ENCODE measurements around the gene FCN1.
"Not testable (repeated sequence)": the region's sequence is repeated elsewhere in the genome, so short reads cannot be mapped to it uniquely, and the experiment has no call there.

Gene FCN1

GRCh38 chr9:134957945-134958227 is 40.2 kb upstream of the FCN1 start:
- H3K4me3 Mint-ChIP-seq: no peak overlapping the region
- H3K27me3 Mint-ChIP-seq: peaks cover 1% of the 10 kb centered on the region
- no peaks in the 10 kb centered on the region for H3K9me3 Mint-ChIP-seq
- H3K4me1 Mint-ChIP-seq: no peaks in the 10 kb centered on the region
- no peak overlapping the region for H3K27ac Mint-ChIP-seq
- H3K36me3 Mint-ChIP-seq: no peaks in the 10 kb centered on the region

- H3K4me3 Mint-ChIP-seq: no peak overlapping the region
- H3K9me3 Mint-ChIP-seq: no peaks in the 10 kb centered on the region
- peaks cover 1% of the 10 kb centered on the region for H3K27me3 Mint-ChIP-seq
- H3K36me3 Mint-ChIP-seq: no peaks in the 10 kb centered on the region
- H3K4me1 Mint-ChIP-seq: no peaks in the 10 kb centered on the region
- H3K27ac Mint-ChIP-seq: no peak overlapping the region
Observed at GRCh38 chr9:134957165-134957944, 39.6 kb upstream of the FCN1 start.

DNA sequence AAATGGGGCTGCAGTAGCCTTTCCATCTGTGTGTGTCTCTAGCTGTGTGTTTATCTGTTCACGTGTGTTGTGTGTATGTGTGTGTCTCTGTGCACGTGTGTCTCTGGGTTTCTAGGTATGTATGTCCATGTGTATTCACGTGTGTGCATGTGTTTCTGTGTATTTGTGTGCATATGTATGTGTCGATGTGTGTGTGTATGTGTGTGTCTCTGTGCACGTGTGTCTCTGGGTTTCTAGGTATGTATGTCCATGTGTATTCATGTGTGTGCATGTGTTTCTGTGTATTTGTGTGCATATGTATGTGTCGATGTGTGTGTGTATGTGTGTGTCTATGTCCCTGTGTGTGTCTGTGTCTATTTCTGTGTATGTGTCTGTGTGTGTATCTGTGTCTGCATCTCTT is 38.7 kb upstream of the FCN1 start:
- not testable (repeated sequence) for H3K9me3 Mint-ChIP-seq, H3K27ac Mint-ChIP-seq, H3K4me1 Mint-ChIP-seq, H3K27me3 Mint-ChIP-seq, H3K36me3 Mint-ChIP-seq, H3K4me3 Mint-ChIP-seq

GRCh38 chr9:134955801-134956200 is 38.1 kb upstream of the FCN1 start:
- no peaks in the 10 kb centered on the region for H3K27me3 Mint-ChIP-seq

DNA sequence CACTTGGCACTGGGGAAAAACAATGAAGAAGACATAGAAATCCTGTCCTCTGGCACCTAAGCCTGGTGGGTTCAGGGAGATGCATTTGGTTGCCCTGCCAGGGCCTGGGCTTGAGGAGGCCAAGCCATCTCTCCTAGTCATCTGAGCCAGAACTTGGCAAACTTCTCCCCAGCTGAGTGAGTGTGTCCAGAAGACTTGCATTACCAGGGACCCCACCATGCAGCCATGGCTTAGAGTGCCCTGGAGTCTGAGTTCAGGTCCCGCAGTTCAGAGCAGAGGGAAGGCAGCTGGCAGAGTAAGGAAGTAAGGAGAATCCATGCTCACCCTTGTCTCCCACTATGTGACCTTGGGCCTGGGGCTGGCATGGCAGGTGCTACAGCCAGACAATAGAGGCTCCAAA is 37.4 kb upstream of the FCN1 start:
- Mint-ChIP-seq H3K4me3 (no peak overlapping the region), H3K27me3 (no peaks in the 10 kb centered on the region), H3K27ac (no peak overlapping the region), H3K36me3 (no peaks in the 10 kb centered on the region), H3K9me3 (no peaks in the 10 kb centered on the region), H3K4me1 (no peaks in the 10 kb centered on the region)

More at GRCh38 chr9:134955801-134956200, 38.1 kb upstream of the FCN1 start:
- Mint-ChIP-seq H3K4me3 (no peak overlapping the region), H3K9me3 (no peaks in the 10 kb centered on the region), H3K27ac (no peak overlapping the region), H3K4me1 (no peaks in the 10 kb centered on the region), H3K36me3 (no peaks in the 10 kb centered on the region)

DNA sequence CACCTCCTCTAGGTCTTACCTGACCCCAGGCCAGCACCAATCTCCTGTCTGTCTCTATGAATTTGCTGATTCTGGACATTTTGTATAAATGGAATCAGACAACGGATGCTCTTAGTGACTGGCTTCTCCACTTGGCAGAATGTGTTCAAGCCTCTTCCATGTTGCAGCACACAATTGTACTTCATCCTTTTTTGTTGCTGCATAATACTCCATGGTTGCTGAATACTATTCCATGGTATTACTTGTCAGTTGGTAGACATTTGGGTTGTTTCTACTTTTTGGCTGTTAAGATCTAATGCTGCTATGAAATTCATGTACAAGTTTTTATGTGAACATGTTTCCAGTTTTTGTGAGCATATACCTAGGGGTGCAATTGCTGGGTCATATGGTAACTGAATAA is 34.3 kb upstream of the FCN1 start:
- Mint-ChIP-seq H3K27ac (no peak overlapping the region), H3K9me3 (no peaks in the 10 kb centered on the region), H3K4me1 (no peaks in the 10 kb centered on the region), H3K36me3 (no peaks in the 10 kb centered on the region), H3K4me3 (no peak overlapping the region), H3K27me3 (no peaks in the 10 kb centered on the region)

- H3K4me1 Mint-ChIP-seq: no peaks in the 10 kb centered on the region
- H3K27me3 Mint-ChIP-seq: no peaks in the 10 kb centered on the region
- H3K9me3 Mint-ChIP-seq: no peaks in the 10 kb centered on the region
- H3K4me3 Mint-ChIP-seq: no peak overlapping the region
- H3K27ac Mint-ChIP-seq: no peak overlapping the region
- H3K36me3 Mint-ChIP-seq: no peaks in the 10 kb centered on the region
Observed at GRCh38 chr9:134951461-134951860, 33.7 kb upstream of the FCN1 start.

GRCh38 chr9:134950386-134951210 is 32.9 kb upstream of the FCN1 start:
- no peaks in the 10 kb centered on the region for H3K27me3 Mint-ChIP-seq
- no peaks in the 10 kb centered on the region for H3K4me1 Mint-ChIP-seq

DNA sequence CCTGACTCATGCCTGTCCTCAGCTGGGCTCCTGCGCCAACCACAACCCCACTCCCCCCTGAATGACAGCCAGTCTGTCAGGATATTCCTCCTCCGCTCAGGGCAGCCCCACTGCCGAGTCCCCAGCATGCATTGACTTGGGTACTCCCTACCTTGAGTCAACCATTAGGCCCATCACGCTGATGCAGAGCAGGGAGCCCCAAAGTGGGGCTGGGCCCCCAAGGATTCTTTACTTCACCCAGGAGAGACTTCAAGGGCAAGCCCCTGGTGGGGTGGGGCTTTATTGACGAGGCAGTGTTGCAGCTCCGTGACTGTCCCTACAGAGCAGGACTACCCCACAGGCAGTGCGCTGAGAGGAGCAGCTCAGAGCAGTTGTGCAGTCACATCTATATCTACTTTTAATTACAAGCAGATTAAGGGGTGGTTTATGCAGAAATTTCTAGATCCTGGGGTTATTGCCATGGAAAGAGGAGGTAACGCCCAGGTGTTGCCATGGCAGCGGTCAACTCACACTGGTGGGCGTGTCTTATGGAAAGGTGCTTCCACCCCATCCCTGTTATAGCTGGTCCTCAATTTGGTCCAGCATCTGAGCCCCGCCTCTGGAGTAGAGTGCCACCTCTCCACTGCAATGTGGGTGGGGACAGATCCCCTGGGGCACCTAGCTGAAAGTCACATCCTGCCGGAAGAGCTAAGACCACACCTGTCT is 32.1 kb upstream of the FCN1 start:
- Mint-ChIP-seq H3K36me3 (no peaks in the 10 kb centered on the region), H3K27ac (no peak overlapping the region), H3K9me3 (no peaks in the 10 kb centered on the region), H3K4me1 (no peaks in the 10 kb centered on the region), H3K4me3 (no peak overlapping the region), H3K27me3 (no peaks in the 10 kb centered on the region)

More at GRCh38 chr9:134950386-134951210, 32.9 kb upstream of the FCN1 start:
- Mint-ChIP-seq H3K4me3 (no peak overlapping the region), H3K9me3 (no peaks in the 10 kb centered on the region), H3K36me3 (no peaks in the 10 kb centered on the region), H3K27ac (no peak overlapping the region)

- H3K9me3 Mint-ChIP-seq: no peaks in the 10 kb centered on the region
- no peaks in the 10 kb centered on the region for H3K27me3 Mint-ChIP-seq
- no peak overlapping the region for H3K27ac Mint-ChIP-seq
- H3K4me3 Mint-ChIP-seq: no peak overlapping the region
- no peaks in the 10 kb centered on the region for H3K4me1 Mint-ChIP-seq
- H3K36me3 Mint-ChIP-seq: no peaks in the 10 kb centered on the region
Observed at GRCh38 chr9:134948149-134948548, 30.4 kb upstream of the FCN1 start.

- H3K4me3 Mint-ChIP-seq: no peak overlapping the region
- H3K36me3 Mint-ChIP-seq: no peaks in the 10 kb centered on the region
- no peaks in the 10 kb centered on the region for H3K9me3 Mint-ChIP-seq
- H3K4me1 Mint-ChIP-seq: no peaks in the 10 kb centered on the region
- H3K27me3 Mint-ChIP-seq: no peaks in the 10 kb centered on the region
- H3K27ac Mint-ChIP-seq: no peak overlapping the region
Observed at GRCh38 chr9:134947265-134947955, 29.7 kb upstream of the FCN1 start.

GRCh38 chr9:134946663-134947062 is 29.0 kb upstream of the FCN1 start:
- no peak overlapping the region for H3K4me3 Mint-ChIP-seq
- H3K9me3 Mint-ChIP-seq: no peaks in the 10 kb centered on the region
- H3K36me3 Mint-ChIP-seq: no peaks in the 10 kb centered on the region
- H3K4me1 Mint-ChIP-seq: no peaks in the 10 kb centered on the region
- H3K27me3 Mint-ChIP-seq: no peaks in the 10 kb centered on the region
- no peak overlapping the region for H3K27ac Mint-ChIP-seq

DNA sequence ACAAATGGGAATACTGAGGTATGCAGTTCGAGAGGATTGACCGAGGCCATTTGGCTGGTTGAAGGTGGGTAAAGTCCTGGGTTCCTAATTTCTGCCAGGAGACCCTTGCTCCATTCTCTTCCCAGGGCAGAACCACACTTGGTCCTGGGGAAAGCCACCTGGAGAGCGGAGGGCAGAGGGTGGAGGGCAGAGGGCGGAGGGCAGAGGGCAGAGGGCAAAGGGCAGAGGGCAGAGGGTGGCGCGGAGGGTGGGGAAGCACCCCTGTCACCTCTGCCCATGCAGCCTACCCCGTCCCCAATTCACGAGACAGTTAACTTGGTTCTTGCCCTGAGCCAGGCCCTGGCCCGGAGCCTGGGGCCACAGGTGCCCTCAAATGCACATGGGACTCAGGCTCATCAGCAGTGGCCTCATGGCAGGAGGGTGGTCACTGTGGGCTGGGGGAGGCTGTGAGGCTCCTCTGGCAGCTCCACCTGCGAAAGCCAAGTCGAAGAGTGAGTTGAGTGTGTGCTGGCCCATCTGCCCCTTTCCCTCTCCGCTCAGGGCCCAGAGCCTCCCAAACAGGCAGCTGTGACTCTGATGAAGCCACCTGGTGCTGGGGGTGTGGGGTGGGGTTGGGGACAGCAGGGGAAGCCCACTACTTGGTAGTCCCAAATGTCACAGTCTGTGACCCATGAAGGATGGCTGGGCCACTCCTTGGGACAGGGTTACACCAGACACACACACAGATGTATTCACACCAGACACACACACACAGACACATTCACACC is 28.0 kb upstream of the FCN1 start:
- Mint-ChIP-seq H3K27me3 (no peaks in the 10 kb centered on the region), H3K4me3 (no peak overlapping the region), H3K4me1 (no peaks in the 10 kb centered on the region), H3K27ac (no peak overlapping the region), H3K9me3 (no peaks in the 10 kb centered on the region), H3K36me3 (no peaks in the 10 kb centered on the region)

DNA sequence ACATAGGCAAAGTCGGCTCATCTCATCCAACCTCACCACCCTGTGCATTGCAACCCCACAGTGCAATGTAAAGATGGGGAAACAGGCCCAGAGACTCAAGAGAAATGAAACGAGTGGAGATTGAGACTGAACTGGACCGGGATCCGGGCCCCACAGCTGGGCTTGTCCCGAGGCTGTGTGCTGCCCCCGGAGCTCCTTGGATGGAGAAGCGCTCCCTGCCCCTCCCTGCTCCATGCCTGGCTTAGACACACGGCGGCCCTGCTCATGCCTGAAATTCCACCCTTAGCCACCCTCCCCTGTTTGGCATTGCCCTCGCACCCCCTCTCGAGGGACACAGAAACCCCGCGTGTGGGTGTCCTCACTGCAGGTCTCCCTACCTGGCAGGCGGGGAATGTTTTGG is 27.2 kb upstream of the FCN1 start:
- Mint-ChIP-seq H3K36me3 (no peaks in the 10 kb centered on the region), H3K4me1 (no peaks in the 10 kb centered on the region), H3K4me3 (no peak overlapping the region), H3K27me3 (no peaks in the 10 kb centered on the region), H3K9me3 (no peaks in the 10 kb centered on the region), H3K27ac (no peak overlapping the region)

GRCh38 chr9:134944351-134944802 is 26.7 kb upstream of the FCN1 start:
- H3K9me3 Mint-ChIP-seq: no peaks in the 10 kb centered on the region
- no peak overlapping the region for H3K27ac Mint-ChIP-seq
- H3K4me3 Mint-ChIP-seq: no peak overlapping the region
- H3K4me1 Mint-ChIP-seq: no peaks in the 10 kb centered on the region
- H3K36me3 Mint-ChIP-seq: no peaks in the 10 kb centered on the region
- H3K27me3 Mint-ChIP-seq: no peaks in the 10 kb centered on the region

Measured in activated naive CD4-positive, alpha-beta T cell treated with anti-CD3 and anti-CD28 coated beads, Interleukin-2, amount 50 U/mL, for 24 hours (primary cell).